ENCODE results near the gene IL9R.
"Not testable (repeated sequence)": the region's sequence is repeated elsewhere in the genome, so short reads cannot be mapped to it uniquely, and the experiment has no call there.

The IL9R gene

GRCh38 chrX:156029707-156030442 is 32.4 kb downstream of the IL9R start:
- not testable (repeated sequence) for ATAC-seq (replicated peaks); H3K27ac Mint-ChIP-seq; H3K27me3 Mint-ChIP-seq; H3K9me3 Mint-ChIP-seq; H3K4me1 Mint-ChIP-seq; H3K4me3 Mint-ChIP-seq; DNase-seq; H3K36me3 Mint-ChIP-seq

- DNase-seq: not testable (repeated sequence)
These were observed 33.0 kb downstream of the IL9R start for GRCh38 chrX:156030474-156030873.

More at GRCh38 chrX:156030474-156030873, 33.0 kb downstream of the IL9R start:
- H3K27me3 Mint-ChIP-seq; H3K4me1 Mint-ChIP-seq; ATAC-seq (replicated peaks); H3K36me3 Mint-ChIP-seq; H3K9me3 Mint-ChIP-seq; H3K27ac Mint-ChIP-seq; H3K4me3 Mint-ChIP-seq: not testable (repeated sequence)

Data from stimulated activated naive B cell treated with anti-CD40 and anti-IgM and Interleukin-4, amounts not matched to agents 10 μg/mL and 1 μg/mL and 100 μg/mL, for 72 hours (primary cell).